ENCODE results near the gene EFNA5.

EFNA5 gene

GRCh38 chr5:107603349-107603748 lies 67.4 kb downstream of the EFNA5 start:
- DNase-seq (ENCODE audit: low read depth): no peak

- no peak for DNase-seq (ENCODE audit: low read depth)
These were observed 67.8 kb downstream of the EFNA5 start for GRCh38 chr5:107602896-107603295.

DNA sequence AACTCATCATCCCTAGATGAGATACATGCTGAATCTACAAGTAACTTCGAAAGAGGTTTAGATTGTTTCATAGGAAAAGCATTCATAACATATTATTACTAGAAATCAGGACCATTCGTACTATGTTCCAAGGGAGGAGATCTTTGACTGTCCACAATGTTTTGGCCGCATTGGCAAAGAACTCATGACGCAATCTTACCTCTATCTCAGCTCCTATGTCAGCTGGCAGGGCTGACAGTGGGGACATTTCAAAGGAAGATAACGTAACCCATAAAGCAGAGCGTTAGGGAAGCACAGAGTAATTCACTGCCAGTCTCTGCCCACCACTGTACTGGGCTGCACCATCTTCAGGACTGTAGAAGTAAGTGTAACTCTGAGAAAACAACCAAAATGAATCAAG lies 69.7 kb downstream of the EFNA5 start:
- no peak for DNase-seq (ENCODE audit: low read depth)

GRCh38 chr5:107598958-107599357 lies 71.8 kb downstream of the EFNA5 start:
- DNase-seq (ENCODE audit: low read depth): no peak

GRCh38 chr5:107597803-107598202 lies 72.9 kb downstream of the EFNA5 start:
- DNase-seq (ENCODE audit: low read depth): no peak

DNA sequence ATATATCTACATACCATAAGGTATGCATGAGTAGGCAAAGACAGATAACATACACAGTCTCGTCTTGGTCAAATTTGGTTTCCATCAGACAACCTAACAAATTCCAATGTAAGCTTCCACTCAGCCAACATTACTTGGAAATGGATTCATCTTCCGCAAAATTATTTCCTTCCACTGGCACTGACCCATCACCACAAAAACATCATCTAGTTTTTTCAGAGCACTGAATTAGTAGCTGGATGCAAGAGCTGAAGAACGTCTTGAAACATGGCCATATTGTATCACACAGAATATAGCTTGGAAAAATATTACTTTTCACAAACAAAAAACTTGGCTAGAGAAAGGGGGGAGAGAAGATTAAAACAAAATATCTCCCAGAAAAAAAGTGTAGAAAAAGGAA lies 73.5 kb downstream of the EFNA5 start:
- no peak for DNase-seq (ENCODE audit: low read depth)

DNA sequence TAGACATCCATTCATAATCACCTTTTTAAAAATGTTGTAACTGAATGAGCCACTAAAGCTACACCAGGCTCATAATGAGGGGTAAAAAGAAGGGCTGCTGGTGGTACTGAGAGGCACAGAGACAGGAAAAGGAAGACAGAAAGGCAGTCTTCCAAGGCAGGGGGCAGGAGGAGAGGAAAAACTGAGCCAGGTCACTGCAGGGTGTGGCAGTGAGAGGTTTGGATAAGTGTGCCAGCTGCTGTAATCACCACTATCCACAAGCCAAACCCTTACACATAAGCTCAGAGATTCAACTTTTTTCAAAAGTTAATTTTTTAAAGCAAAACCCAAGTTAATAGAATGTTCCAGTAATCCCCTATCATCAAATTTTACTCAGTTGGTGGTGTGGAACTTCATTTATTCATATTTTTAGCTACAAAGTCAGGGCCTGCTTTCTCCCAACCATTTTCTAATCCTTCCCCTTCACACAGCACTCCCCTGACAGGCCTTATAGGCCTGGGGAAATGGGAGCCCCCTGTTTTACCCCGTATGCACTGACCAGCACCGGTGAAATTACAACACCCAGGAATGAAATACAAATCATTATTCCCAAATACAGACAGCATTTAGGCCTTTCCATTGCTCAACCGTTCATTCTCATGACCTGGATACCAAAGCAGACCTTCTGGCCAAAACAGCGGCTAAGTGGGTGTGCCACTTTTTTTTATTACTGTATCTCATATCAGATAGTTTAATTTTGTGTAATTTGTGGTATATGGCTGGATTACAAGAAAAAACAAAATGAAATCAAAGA lies 76.3 kb downstream of the EFNA5 start:
- DNase-seq (ENCODE audit: low read depth): no peak

DNA sequence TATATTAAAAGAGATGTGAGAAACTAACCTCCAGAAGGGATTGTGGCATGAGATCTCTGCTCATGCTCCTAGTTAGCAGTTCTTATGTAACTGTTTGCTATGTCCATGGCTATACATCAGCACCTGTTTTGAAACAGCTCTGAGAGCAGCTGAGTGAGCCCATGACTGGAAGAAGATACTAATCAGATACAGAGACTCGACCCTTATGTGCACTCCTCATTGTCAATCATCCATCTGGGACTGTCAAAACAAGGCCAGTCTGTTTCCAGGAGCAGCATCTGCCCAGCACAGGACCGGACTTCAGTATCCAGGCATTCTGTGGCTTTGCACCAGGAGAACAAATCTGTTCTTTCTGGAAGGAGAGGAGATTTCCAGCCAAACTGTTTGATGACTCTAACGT lies 77.7 kb downstream of the EFNA5 start:
- no peak for DNase-seq (ENCODE audit: low read depth)

DNA sequence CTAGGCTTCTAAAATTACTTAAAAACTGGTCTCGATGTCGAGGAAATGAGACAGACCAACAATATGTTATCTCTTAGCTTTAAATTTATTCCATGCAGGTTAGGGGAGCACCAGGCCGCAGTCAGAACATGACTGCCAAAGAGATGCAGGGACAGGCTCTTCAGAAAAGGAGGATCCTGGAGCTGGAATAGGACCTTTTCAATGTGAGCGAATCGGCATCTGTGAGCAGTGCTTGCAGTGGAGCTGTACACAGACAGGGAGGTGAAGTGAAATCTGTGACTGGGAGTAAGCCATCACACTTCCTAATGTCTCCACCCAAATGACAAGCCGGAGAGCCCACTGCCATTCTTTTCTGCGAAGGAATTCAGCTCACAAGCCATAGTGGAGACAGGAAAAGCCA lies 78.2 kb downstream of the EFNA5 start:
- no peak for DNase-seq (ENCODE audit: low read depth)

DNA sequence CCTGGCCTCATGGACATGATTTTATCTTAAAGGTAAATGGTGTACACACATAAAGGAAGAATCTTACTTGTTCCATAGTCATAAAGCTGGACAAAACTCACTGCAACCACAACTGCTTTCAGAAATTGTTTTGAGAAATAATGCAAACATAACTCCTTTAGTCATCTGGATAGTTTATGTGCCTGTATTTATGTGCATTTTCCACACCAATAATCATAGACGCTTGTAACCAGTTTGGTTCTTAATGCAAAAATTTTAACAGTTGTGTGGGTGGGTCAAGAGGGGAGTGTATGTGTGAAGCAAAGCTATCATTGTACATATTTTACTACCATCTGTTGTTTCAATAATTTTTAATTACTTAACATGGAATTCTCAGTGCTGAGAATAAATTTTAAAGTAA lies 80.1 kb downstream of the EFNA5 start:
- no peak for DNase-seq (ENCODE audit: low read depth)

- no peak for DNase-seq (ENCODE audit: low read depth)
These were observed 81.1 kb downstream of the EFNA5 start for GRCh38 chr5:107589520-107590193.

GRCh38 chr5:107582625-107583024 lies 88.1 kb downstream of the EFNA5 start:
- DNase-seq (ENCODE audit: low read depth): no peak

DNA sequence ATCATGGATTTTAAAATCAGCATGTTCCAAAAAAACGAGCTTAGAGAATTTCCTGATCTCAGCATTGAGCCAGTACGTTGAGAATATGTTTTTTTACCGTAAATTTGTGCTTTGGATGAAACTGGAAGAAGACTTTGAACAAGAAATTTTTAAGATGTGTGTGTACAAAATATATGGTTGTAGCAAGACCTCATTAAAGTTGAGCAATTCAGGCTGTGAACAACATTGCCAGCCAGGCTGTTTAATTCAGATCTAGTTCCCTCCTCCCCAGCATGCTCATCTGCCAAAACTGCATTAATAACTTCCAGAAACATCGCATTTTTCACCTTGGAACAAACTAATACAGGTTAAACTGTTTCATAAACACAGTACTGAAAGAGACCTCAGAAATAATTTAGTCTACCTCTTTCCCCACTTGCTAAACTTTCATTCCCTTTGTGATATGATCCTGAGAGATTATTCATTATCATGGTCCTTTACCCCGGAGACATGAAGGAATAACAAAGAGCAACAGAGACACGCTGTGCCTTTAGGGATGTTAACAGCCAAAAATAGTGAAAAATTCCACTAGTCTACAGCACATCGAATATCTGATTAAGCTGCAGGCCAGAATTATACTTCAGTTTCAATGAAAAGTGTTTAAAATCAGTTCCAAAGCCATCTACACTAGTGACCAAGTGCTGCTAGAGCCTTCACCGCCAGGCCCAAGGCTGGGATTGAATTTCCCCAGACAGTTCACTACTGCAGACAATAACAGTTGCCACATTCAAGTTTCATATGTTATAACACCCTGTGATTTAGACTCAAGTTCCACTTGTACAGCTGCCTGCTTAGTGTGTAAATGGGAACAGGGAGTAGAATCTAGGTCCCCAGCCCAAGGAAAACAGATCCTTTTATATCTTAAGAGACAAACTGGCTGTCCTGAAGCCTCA lies 89.6 kb downstream of the EFNA5 start:
- DNase-seq (ENCODE audit: low read depth): no peak

- no peak for DNase-seq (ENCODE audit: low read depth)
These were observed 92.6 kb downstream of the EFNA5 start for GRCh38 chr5:107578051-107578635.

DNA sequence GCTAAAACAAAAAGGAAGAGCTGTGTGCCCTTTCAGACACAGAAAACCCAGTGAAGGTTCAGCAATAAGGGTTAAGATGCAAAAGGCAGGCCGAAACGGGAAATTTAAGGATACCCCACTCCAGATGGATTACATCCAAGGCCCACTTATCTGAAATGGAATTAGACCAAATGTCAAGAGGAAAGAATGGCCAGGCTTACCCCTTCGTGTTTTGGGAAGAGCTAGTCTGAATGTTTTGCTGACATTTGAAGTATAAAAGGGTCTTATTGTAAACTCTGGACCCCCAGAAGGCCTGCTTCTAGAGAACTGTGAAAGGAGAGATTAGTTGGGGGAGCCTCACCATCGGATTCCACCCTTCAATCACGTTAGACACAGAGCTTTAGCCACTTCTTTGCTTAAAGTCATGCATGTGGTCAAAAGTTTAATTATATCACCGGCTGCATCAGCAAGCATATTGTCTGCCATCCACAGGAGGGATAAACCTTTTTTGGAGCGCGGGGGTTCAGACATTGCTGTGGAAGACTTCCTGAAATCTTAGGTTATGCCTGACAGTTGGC lies 93.3 kb downstream of the EFNA5 start:
- no peak for DNase-seq (ENCODE audit: low read depth)

- DNase-seq (ENCODE audit: low read depth): no peak
These were observed 93.9 kb downstream of the EFNA5 start for GRCh38 chr5:107576736-107577393.

GRCh38 chr5:107576155-107576554 lies 94.6 kb downstream of the EFNA5 start:
- DNase-seq (ENCODE audit: low read depth): no peak

DNA sequence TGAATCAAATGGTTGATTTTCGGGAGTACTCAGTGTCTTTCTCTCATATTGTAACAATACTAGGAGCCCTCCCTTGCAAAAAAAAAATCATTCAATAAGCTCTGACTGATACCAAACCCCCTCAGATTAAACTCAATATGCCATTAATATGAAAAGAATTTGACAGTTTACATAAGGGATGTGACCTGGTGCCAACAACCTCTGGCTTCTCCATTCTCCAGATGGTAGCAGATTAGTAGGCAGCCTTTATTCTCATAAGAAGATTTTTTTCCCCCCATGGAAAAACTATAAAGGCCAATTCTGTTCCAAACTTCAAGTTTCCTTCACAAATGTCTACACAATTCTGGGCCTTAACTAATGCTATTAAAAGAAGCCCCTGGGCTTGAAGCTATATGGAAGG lies 96.5 kb downstream of the EFNA5 start:
- no peak for DNase-seq (ENCODE audit: low read depth)

DNA sequence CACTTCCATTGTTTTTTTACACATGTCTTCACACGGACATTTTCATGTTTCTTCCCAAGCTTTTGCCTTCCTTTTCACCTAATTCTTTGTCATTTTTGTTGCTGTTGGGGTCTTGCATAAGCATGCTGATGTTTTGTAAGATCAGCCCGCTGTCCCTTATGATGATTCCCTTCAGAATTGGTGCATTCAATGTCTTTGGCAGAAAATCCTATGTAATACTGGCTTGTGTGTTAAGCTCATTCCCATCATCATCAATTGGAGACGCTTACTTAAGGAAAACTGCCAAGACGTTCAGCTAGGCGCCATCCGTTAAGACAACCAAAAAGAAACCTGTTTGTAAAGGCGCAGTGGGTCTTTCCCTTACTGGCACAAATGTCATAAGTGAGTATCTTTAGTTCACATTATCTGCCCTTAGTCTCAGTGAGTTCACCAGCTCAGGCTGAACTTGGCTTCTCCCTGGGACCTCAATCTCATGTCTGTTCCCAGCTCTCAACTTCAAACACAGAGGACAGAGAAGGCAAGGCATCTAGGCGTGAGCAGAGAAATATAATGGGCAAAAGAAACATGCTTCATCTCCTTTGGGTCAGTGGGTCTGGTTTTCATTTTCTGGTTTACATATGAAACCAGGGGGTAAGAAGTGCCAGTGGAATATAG lies 97.9 kb downstream of the EFNA5 start:
- no peak for DNase-seq (ENCODE audit: low read depth)

DNA sequence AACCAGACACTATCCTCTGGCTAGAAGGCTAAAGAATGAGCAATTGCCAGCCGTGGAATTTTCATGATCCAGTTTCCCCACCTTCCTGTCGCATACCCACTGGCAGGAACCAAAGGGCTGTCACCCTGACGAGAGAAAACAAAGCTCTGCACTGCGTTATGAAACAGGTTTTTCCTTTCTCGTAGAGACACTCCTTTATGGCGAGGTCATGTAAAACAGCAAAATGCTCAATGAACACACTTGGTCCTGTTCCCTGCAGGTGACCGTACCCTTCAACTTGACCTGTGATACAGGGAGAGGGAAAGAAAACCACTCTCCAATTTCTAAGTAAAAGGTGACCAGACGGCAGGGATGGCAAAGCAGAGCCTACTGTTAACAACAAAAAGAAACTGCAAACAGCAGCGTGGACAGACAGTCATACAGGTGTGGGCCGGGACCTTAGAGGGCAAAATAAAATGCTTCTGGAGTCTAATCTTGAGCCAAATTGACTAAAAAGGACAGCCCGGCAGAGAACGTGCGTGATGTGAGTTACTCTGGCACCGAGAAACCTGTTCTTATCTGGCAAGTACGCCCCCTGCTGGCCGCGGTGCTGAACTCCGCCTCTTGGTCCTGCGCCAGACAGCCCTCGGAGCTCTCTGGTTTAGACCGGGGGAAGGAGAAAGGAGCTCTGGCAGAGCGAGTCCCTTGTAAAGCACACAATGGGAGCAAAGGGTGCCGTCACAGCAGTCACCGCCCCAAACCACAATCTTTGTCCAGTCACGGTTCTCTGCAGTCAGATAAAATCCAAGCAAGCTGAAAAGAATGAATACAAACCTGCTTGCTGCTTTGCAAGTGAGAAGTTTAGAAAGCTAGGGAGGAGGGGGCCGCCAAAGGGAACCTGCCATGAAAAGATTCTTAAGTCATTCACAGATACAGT lies 98.9 kb downstream of the EFNA5 start:
- DNase-seq (ENCODE audit: low read depth): peak; percentile 68
